GM19099 (cell line): ENCODE data around the gene LCE7A.

ENCODE experiments used
- POLR2A ChIP-seq: IDR thresholded peaks from 3 replicates; pipeline ENCODE4 v1.6.1; 2011; ENCODE audit warnings: low read depth; ENCODE audit not compliant: insufficient read length; ENCODE audit errors: extremely low read depth

The LCE7A gene

GRCh38 chr1:152870831-152871730 lies 11.3 kb downstream of the LCE7A start:
- no peak for TF ChIP-seq POLR2A

GRCh38 chr1:152871731-152872126 lies 11.9 kb downstream of the LCE7A start:
- TF ChIP-seq POLR2A: no peak

DNA sequence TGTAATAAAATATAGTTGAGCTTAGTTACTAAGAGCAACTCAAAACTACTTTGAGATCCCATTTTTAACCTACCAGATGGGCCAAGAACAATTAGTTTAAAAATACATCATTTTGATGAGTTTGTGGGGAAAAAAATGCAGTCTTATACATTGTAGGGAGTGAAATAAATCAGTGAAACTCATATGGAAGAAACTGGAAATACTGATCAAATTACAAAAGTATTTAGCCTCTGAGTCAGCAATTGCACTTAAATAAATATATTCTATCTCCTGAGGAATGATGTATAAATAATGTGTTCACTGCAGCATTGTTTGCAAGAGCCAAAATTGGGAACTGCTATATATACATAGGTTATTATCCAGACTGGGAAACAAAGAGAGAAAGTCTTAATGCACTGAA lies 13.7 kb downstream of the LCE7A start:
- no peak for TF ChIP-seq POLR2A

GRCh38 chr1:152876827-152877226 lies 17.0 kb downstream of the LCE7A start:
- no peak for TF ChIP-seq POLR2A

DNA sequence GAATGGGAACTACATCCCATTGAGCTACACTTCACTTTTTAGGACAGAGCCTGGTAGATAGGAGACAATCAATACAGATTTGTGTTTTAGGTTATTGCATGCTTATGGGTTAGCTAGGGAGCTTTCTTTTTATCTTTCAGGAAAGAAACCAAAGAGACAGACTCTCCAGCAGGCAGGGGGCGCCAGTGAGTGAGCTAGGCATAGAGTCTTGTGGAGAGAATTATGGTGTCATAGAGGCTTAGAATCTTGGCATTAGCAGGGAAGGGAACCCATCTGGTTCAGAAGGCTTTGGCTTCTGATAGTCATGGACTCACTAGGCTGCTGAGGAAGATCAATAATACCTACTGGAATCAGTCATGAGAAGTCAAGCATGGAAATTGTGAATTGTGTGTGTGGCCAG lies 18.2 kb downstream of the LCE7A start, which contains the start of gene SMCP:
TSS of gene SMCP (plus strand) at position 281 of the 400 bp plus-strand sequence. CDS start 6,101 bp downstream, outside the sequence.
- no peak for TF ChIP-seq POLR2A

DNA sequence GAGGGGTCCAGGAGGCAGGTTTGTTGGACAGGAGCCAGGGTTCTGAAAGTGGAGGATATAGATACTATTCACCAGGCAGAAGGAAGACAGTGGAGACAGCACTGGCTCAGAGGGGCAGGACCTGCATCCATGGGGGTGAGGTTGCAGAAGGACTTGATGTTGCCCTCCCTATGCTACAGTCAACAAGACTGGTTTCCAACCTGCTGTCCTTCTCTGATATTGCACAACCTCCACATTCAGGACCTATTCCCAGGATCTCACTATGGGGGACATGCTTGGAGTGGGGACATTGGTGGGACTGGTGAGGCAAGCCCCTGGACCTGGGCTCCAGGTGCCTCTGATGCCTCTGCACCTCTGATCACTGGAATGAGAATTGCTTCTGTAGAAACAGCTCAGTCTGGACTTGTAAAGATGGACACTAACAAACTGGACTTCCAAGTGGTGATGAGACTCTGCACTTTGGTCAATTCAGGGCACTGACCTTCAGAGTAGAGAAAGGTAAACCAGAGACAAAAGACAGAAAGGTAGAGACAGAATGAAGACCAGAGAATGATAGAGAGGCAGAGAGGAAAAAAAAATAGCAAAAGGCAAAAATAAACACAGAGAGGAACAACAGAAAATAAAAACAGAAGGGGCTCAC lies 19.9 kb downstream of the LCE7A start:
- no peak for TF ChIP-seq POLR2A

- no peak for TF ChIP-seq POLR2A
These were observed 20.5 kb downstream of the LCE7A start for GRCh38 chr1:152880316-152880715.

DNA sequence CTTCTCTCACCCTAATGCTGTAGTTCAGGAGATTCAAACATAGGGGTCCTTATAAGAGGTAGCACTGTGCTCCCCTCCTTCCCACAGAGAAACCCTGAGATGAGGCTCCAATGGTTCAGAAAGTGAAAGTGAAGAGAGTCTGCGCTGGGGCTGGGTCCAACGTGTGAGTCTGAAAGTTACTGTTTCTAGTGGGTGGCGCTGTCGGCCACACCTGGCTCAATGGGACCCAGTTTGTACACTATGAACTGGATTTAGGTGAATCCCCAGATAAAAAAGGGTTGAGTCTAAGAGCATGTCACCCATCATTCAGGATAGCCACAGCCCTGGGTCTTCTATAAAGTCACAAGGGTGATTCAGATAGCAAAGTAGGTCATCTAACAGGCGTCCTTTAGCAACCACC lies 21.1 kb downstream of the LCE7A start:
- no peak for TF ChIP-seq POLR2A

- TF ChIP-seq POLR2A: no peak
These were observed 24.3 kb downstream of the LCE7A start for GRCh38 chr1:152884085-152884484.

- TF ChIP-seq POLR2A: no peak
These were observed 24.7 kb downstream of the LCE7A start for GRCh38 chr1:152884506-152884905.

DNA sequence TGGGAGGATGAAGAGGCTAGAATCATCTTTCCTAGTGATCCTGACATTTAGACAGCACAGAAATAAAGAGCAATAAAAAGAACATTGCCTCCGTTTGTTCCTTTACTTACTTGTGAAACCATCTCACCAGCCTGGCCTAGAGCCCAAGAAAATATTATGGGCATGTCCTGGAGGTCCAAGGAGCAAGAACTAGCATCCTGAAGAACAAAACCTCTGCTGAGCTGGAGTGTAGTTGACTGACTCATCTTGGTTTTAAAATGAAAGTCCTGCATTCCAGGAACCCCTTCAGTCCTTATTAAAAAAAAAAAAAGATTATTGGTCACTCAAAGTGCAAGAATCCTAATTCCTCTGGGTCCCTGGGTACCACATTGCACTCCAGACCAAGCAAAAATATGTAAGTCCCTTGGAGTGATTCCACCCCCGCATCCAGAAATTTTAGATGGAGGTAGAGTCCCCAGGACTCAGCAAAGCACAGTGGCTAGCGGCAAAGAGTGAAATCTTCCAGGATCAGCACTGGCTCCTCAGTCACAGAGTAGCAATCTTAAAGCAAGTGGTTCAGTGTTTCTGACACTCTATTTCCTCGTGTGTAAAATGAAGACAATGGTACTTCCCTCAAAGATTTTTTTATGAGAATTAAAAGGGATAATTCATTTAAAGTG lies 25.3 kb downstream of the LCE7A start:
- TF ChIP-seq POLR2A: no peak

- TF ChIP-seq POLR2A: no peak
These were observed 26.3 kb downstream of the LCE7A start for GRCh38 chr1:152886085-152886484.

GRCh38 chr1:152886758-152887409 lies 27.1 kb downstream of the LCE7A start:
- no peak for TF ChIP-seq POLR2A

- TF ChIP-seq POLR2A: no peak
These were observed 28.3 kb downstream of the LCE7A start for GRCh38 chr1:152888126-152888525.

- TF ChIP-seq POLR2A: no peak
These were observed 39.2 kb downstream of the LCE7A start for GRCh38 chr1:152899027-152899426.
